PC-9 (cell line): ENCODE measurements around the gene LAMC2. TPM values are rescaled to one million over a fixed set of nuclear protein-coding genes. Genes with fewer than 3 reads are reported as not detected.

Experiments used
- BruUV-seq: library from RNA; stranded (reverse); fragments of 400-500 nt; replicated peaks from 2 replicates; lab custom pipeline; 2021; lab: Mats Ljungman, UMichigan
- CTCF ChIA-PET: fragments of 300-600 bp; sonication (Branson Sonifier 250); formaldehyde crosslinking; loops from one replicate; lab custom pipeline; 2022; ENCODE audit warnings: antibody characterized with exemption; lab: Charles Lee
- POLR2A ChIA-PET: fragments of 300-600 bp; sonication (Branson Sonifier 250); formaldehyde crosslinking; loops from one replicate; lab custom pipeline; 2022; ENCODE audit warnings: antibody characterized with exemption; ENCODE audit not compliant: unreplicated experiment; lab: Charles Lee
- DNase-seq, 2 experiments: peaks; one replicate each; pipeline versions ENCODE4 v3.0.0 to v3.0.0-alpha.2; 2015 to 2022; ENCODE audit warnings: mixed read lengths in 1 of 2
- H2AFZ ChIP-seq: fragments of 200-600 bp; sonication (generic); 2 replicates; pipeline ENCODE4 v1.8.1; 2017; ENCODE audit warnings: antibody characterized with exemption
- H3F3A ChIP-seq: fragments of 200-600 bp; sonication (generic); 2 replicates; pipeline ENCODE4 v1.8.1; 2017; ENCODE audit warnings: antibody characterized with exemption, mild to moderate bottlenecking, low read depth; ENCODE audit not compliant: insufficient read depth
- H3K27ac ChIP-seq: fragments of 200-600 bp; sonication (generic); 2 replicates; pipeline ENCODE4 v1.6.1; 2016; ENCODE audit warnings: mixed run types
- H3K27me3 ChIP-seq: fragments of 200-600 bp; sonication (generic); 2 replicates; pipeline ENCODE4 v1.6.1; 2016; ENCODE audit warnings: low read depth, mixed run types; ENCODE audit not compliant: insufficient read depth
- H3K36me3 ChIP-seq: fragments of 200-600 bp; sonication (generic); 2 replicates; pipeline ENCODE4 v1.6.1; 2016; ENCODE audit warnings: low read depth, mixed run types
- H3K4me1 ChIP-seq: fragments of 200-600 bp; sonication (generic); replicated peaks from 2 replicates; pipeline ENCODE4 v1.6.1; 2016; ENCODE audit warnings: mixed run types; ENCODE audit not compliant: insufficient read depth
- H3K4me2 ChIP-seq: fragments of 200-600 bp; sonication (generic); 2 replicates; pipeline ENCODE4 v1.6.1; 2017; ENCODE audit warnings: mixed run types
- H3K4me3 ChIP-seq: fragments of 200-600 bp; sonication (generic); 2 replicates; pipeline ENCODE4 v1.6.1; 2016; ENCODE audit warnings: mixed run types
- H3K79me2 ChIP-seq: fragments of 200-600 bp; sonication (generic); 2 replicates; pipeline ENCODE4 v1.6.1; 2017; ENCODE audit warnings: low read depth, mixed run types
- H3K9me2 ChIP-seq: fragments of 200-600 bp; sonication (generic); 2 replicates; pipeline ENCODE4 v1.8.1; 2017; ENCODE audit warnings: mild to moderate bottlenecking; ENCODE audit not compliant: insufficient read depth
- H3K9me3 ChIP-seq: fragments of 200-600 bp; sonication (generic); 2 replicates; pipeline ENCODE4 v1.8.1; 2016; ENCODE audit warnings: low read depth; ENCODE audit not compliant: insufficient read depth
- H4K20me1 ChIP-seq: fragments of 200-600 bp; sonication (generic); 2 replicates; pipeline ENCODE4 v1.8.1; 2017; ENCODE audit not compliant: insufficient read depth
- CTCF ChIP-seq: fragments of 200-600 bp; sonication (generic); conservative IDR thresholded peaks from 2 replicates; pipeline ENCODE4 v1.6.1; 2017; ENCODE audit warnings: mixed run types, antibody characterized with exemption, mild to moderate bottlenecking, moderate library complexity
- EZH2 ChIP-seq: fragments of 200-600 bp; sonication (generic); IDR thresholded peaks from 2 replicates; pipeline ENCODE4 v1.8.0; 2017; ENCODE audit warnings: antibody characterized with exemption, low read depth
- intact Hi-C: fragments of 100-400 bp; cut with micrococcal nuclease; formaldehyde crosslinking; loops from one replicate; pipeline ENCODE4 v1.10.0; 2022; ENCODE audit not compliant: unreplicated experiment
- total RNA-seq: library from RNA; stranded (reverse); gene quantifications from 2 replicates; pipeline ENCODE4 v1.2.3, GENCODE V29; 2021

LAMC2 gene
- total RNA-seq, 1 experiment from 2014 or later, result 109 TPM

GRCh38 chr1:183167676-183168075 is 18.4 kb upstream of the LAMC2 start:
- Histone ChIP-seq H4K20me1 (no peaks in the 10 kb centered on the region), H3F3A (peaks cover 20% of the 10 kb centered on the region), H2AFZ (no peak overlapping the region), H3K9me2 (no peaks in the 10 kb centered on the region), H3K4me3 (no peak overlapping the region), H3K9me3 (no peaks in the 10 kb centered on the region), H3K79me2 (no peaks in the 10 kb centered on the region), H3K4me2 (no peak overlapping the region), H3K36me3 (no peaks in the 10 kb centered on the region), H3K4me1 (peaks cover 32% of the 10 kb centered on the region), H3K27ac (no peak overlapping the region), H3K27me3 (no peaks in the 10 kb centered on the region)
- intact Hi-C loops, result no loop called here
- no peak for TF ChIP-seq CTCF
- TF ChIP-seq EZH2, result no peak
- BruUV-seq, result no TSS peak
- ChIA-PET CTCF (no interaction called here), POLR2A (no interaction called here)
- DNase-seq, result no peak

GRCh38 chr1:183168308-183168707 is 17.8 kb upstream of the LAMC2 start:
- no peak overlapping the region for H3K4me3 ChIP-seq
- no peak for TF ChIP-seq CTCF
- no peak for TF ChIP-seq EZH2
- BruUV-seq, result no TSS peak
- H3K4me2 ChIP-seq, result no peak overlapping the region
- CTCF ChIA-PET, result no interaction called here
- H3K36me3 ChIP-seq, result no peaks in the 10 kb centered on the region
- H4K20me1 ChIP-seq, result no peaks in the 10 kb centered on the region
- intact Hi-C loops, result no loop called here
- POLR2A ChIA-PET, result interaction anchor here (0.6 kb wide), 1 partner anchor 267 kb away, joined by 5 read pairs; no protein-coding TSS in a partner anchor
- H3K4me1 ChIP-seq, result peaks cover 25% of the 10 kb centered on the region
- H3K79me2 ChIP-seq, result no peaks in the 10 kb centered on the region
- H3K9me2 ChIP-seq, result no peaks in the 10 kb centered on the region
- H2AFZ ChIP-seq, result no peak overlapping the region
- H3K9me3 ChIP-seq, result no peaks in the 10 kb centered on the region
- no peak for DNase-seq
- no peaks in the 10 kb centered on the region for H3K27me3 ChIP-seq
- no peak overlapping the region for H3K27ac ChIP-seq
- peaks cover 14% of the 10 kb centered on the region for H3F3A ChIP-seq

GRCh38 chr1:183173828-183174227 is 12.2 kb upstream of the LAMC2 start:
- Histone ChIP-seq H2AFZ (no peak overlapping the region), H4K20me1 (no peaks in the 10 kb centered on the region), H3K4me1 (no peaks in the 10 kb centered on the region), H3F3A (no peaks in the 10 kb centered on the region), H3K36me3 (no peaks in the 10 kb centered on the region), H3K27ac (no peak overlapping the region), H3K4me3 (no peak overlapping the region), H3K27me3 (no peaks in the 10 kb centered on the region), H3K79me2 (no peaks in the 10 kb centered on the region), H3K4me2 (no peak overlapping the region), H3K9me2 (no peaks in the 10 kb centered on the region), H3K9me3 (no peaks in the 10 kb centered on the region)
- TF ChIP-seq CTCF (no peak), EZH2 (no peak)
- intact Hi-C loops, result no loop called here
- POLR2A ChIA-PET, result interaction anchor here (0.7 kb wide), 1 partner anchor 61 kb away, joined by 5 read pairs; no protein-coding TSS in a partner anchor
- CTCF ChIA-PET, result no interaction called here
- BruUV-seq, result no TSS peak
- no peak for DNase-seq
